SK-N-SH (cell line): ENCODE data around the gene MAPT. TPM values are rescaled to one million over a fixed set of nuclear protein-coding genes. Genes with fewer than 3 reads are reported as not detected.
A peak's percentile ranks its signal among the peaks of the same experiment; 100 is the strongest.

Experiments
- CTCF ChIA-PET: fragments of 300-600, 350-600 bp; formaldehyde crosslinking; extraction: SDS; loops from one replicate; lab custom pipeline; 2021; lab: Yijun Ruan, JAX
- POLR2A ChIA-PET: fragments of 350-600 bp; sonication (Branson Sonifier 250); formaldehyde crosslinking; extraction: SDS; loops from one replicate; lab custom pipeline; 2020; ENCODE audit warnings: antibody characterized with exemption, inconsistent platforms; lab: Yijun Ruan, JAX
- DNase-seq: peaks from one replicate; pipeline ENCODE4 v3.0.0; 2012
- H2AFZ ChIP-seq: fragments of 200-600 bp; sonication (generic); 2 replicates; pipeline ENCODE4 v1.8.1; 2016; ENCODE audit warnings: antibody characterized with exemption, mild to moderate bottlenecking, low read depth
- H3F3A ChIP-seq: fragments of 200-600 bp; sonication (generic); replicated peaks from 2 replicates; pipeline ENCODE3; 2016; ENCODE audit warnings: antibody characterized with exemption, mild to moderate bottlenecking; ENCODE audit not compliant: insufficient read depth
- H3K27ac ChIP-seq, 2 experiments: fragments of 200-500 bp in 1 of 2; fragments of 200-600 bp in 1 of 2; sonication (Bioruptor generic) in 1 of 2; sonication (generic), shearing (Covaris generic) in 1 of 2; 2 replicates each; pipeline versions ENCODE4 v1.5.1 to v1.6.1; 2014 to 2016; ENCODE audit warnings: low read depth in 2 of 2, inconsistent platforms in 1 of 2, low read length in 1 of 2, mild to moderate bottlenecking in 1 of 2, mixed read lengths in 1 of 2
- H3K27me3 ChIP-seq: fragments of 200-600 bp; sonication (generic), shearing (Covaris generic); 2 replicates; pipeline ENCODE4 v1.6.1; 2016; ENCODE audit warnings: mixed run types; ENCODE audit not compliant: insufficient read depth
- H3K36me3 ChIP-seq, 2 experiments: fragments of 200-500 bp in 1 of 2; fragments of 200-600 bp in 1 of 2; sonication (Bioruptor generic) in 1 of 2; sonication (generic) in 1 of 2; replicated peaks in 1 of 2; 2 replicates each; pipeline versions ENCODE3 to v1.5.1; 2014 to 2016; ENCODE audit warnings: low read length in 1 of 2, mild to moderate bottlenecking in 1 of 2; ENCODE audit not compliant: insufficient read depth in 2 of 2, control insufficient read depth in 1 of 2
- H3K4me1 ChIP-seq, 2 experiments: fragments of 200-500 bp in 1 of 2; fragments of 200-600 bp in 1 of 2; sonication (Bioruptor generic) in 1 of 2; sonication (generic), shearing (Covaris generic) in 1 of 2; 2 replicates each; pipeline versions ENCODE4 v1.5.1 to v1.6.1; 2014 to 2016; ENCODE audit warnings: low read depth in 1 of 2, low read length in 1 of 2, mixed run types in 1 of 2; ENCODE audit not compliant: insufficient read depth in 2 of 2, control insufficient read depth in 1 of 2
- H3K4me2 ChIP-seq: fragments of 200-600 bp; sonication (generic), shearing (Covaris generic); 2 replicates; pipeline ENCODE4 v1.6.1; 2017; ENCODE audit warnings: mixed run types
- H3K4me3 ChIP-seq, 2 experiments: fragments of 200-500 bp in 1 of 2; fragments of 200-600 bp in 1 of 2; sonication (Bioruptor generic) in 1 of 2; sonication (generic), shearing (Covaris generic) in 1 of 2; 2 replicates each; pipeline versions ENCODE4 v1.5.1 to v1.8.1; 2014 to 2016; ENCODE audit warnings: low read depth in 2 of 2, inconsistent platforms in 1 of 2, low read length in 1 of 2, mild to moderate bottlenecking in 1 of 2, mixed read lengths in 1 of 2, moderate library complexity in 1 of 2
- H3K79me2 ChIP-seq: fragments of 200-600 bp; sonication (generic); 2 replicates; pipeline ENCODE4 v1.8.1; 2017; ENCODE audit warnings: mild to moderate bottlenecking; ENCODE audit not compliant: insufficient read depth
- H3K9ac ChIP-seq: fragments of 200-600 bp; sonication (generic); 2 replicates; pipeline ENCODE4 v1.6.1; 2017; ENCODE audit warnings: mixed run types
- H3K9me2 ChIP-seq: fragments of 200-600 bp; sonication (generic); 2 replicates; pipeline ENCODE4 v1.6.1; 2017; ENCODE audit warnings: mixed run types
- H3K9me3 ChIP-seq: fragments of 200-600 bp; sonication (generic); 2 replicates; pipeline ENCODE4 v1.6.1; 2017; ENCODE audit warnings: mixed run types, mild to moderate bottlenecking, moderate library complexity
- H4K20me1 ChIP-seq: fragments of 200-600 bp; sonication (generic); 2 replicates; pipeline ENCODE4 v1.6.1; 2017; ENCODE audit warnings: mild to moderate bottlenecking, mixed run types; ENCODE audit not compliant: insufficient read depth
- CHD2 ChIP-seq: fragments of 150-350 bp; IDR thresholded peaks from 2 replicates; pipeline ENCODE4 v1.6.1; 2018; ENCODE audit warnings: low read length; ENCODE audit not compliant: partially characterized antibody
- ELF1 ChIP-seq: IDR thresholded peaks from 2 replicates; pipeline ENCODE4 v1.4.0; 2012
- FOSL2 ChIP-seq: IDR thresholded peaks from 2 replicates; pipeline ENCODE4 v1.4.0; 2012; ENCODE audit warnings: low read depth, mild to moderate bottlenecking, moderate library complexity, borderline replicate concordance
- MAX ChIP-seq: IDR thresholded peaks from 2 replicates; pipeline ENCODE4 v1.4.0; 2012; ENCODE audit warnings: low read depth
- MEF2A ChIP-seq: IDR thresholded peaks from 2 replicates; pipeline ENCODE4 v1.4.0; 2012; ENCODE audit warnings: low read depth, borderline replicate concordance
- MXI1 ChIP-seq: IDR thresholded peaks from 2 replicates; pipeline ENCODE4 v1.6.1; 2012; ENCODE audit warnings: mild to moderate bottlenecking, low read depth, low read length, improper control_type of control experiment
- POLR2AphosphoS5 ChIP-seq: IDR thresholded peaks from 2 replicates; pipeline ENCODE4 v1.6.1; 2012; ENCODE audit warnings: low read depth, low read length
- RCOR1 ChIP-seq: fragments of 150-350 bp; IDR thresholded peaks from 2 replicates; pipeline ENCODE4 v1.6.1; 2017; ENCODE audit warnings: antibody characterized with exemption, low read length
- RFX5 ChIP-seq: IDR thresholded peaks from 2 replicates; pipeline ENCODE4 v1.6.1; 2012; ENCODE audit warnings: mild to moderate bottlenecking, improper control_type of control experiment, low read length
- TAF1 ChIP-seq: IDR thresholded peaks from 2 replicates; pipeline ENCODE4 v1.6.1; 2012; ENCODE audit warnings: low read depth, mild to moderate bottlenecking, low read length, moderate library complexity, borderline replicate concordance
- WGBS: methylation state at CpG from one replicate; pipeline ENCODE4 v1.1.6; 2017; ENCODE audit warnings: low lambda C conversion rate; 5-methylcytosine and 5-hydroxymethylcytosine counted together
- polyA plus RNA-seq, 3 experiments: library from polyadenylated mRNA; depleted of rRNA; stranded (reverse); fragments of >200 nt; gene quantifications; 2 replicates each; pipeline ENCODE4 v1.2.3, GENCODE V29; 2012
- TF ChIP-seq, protein P1 (sequence below): fragments of 150-350 bp; IDR thresholded peaks from 2 replicates; pipeline ENCODE4 v1.6.1; 2017; ENCODE audit warnings: antibody characterized with exemption, low read length, low read depth, borderline replicate concordance

The MAPT gene
- polyA plus RNA-seq, 1 of the 3 experiments (the other 2 are of a cell fraction), result 0.74 TPM

GRCh38 chr17:45895304-45895968, 1.1 kb downstream of the MAPT start:
- peak overlapping the region in 1 of 2 experiments; percentile 17; a peak in 1 of 4 replicates for H3K27ac ChIP-seq
- TF ChIP-seq MXI1 (peak; percentile 79), POLR2AphosphoS5 (no peak)
- H3K9me2 ChIP-seq, result no peaks in the 10 kb centered on the region
- H3K4me1 ChIP-seq, result peaks cover 0 to 19% of the 10 kb centered on the region in 2 experiments; a peak in 1 of 4 replicates
- no peaks in the 10 kb centered on the region for H3K9me3 ChIP-seq
- peak overlapping the region; percentile 77 to 92 for H3K4me3 ChIP-seq
- H3K79me2 ChIP-seq, result no peaks in the 10 kb centered on the region
- 2% methylated on average over 47 of the region's 63 CpGs for WGBS
- POLR2A ChIA-PET, result no interaction called here
- peak overlapping the region; percentile 99; the same call in 1 of the 2 replicates for H2AFZ ChIP-seq
- H3K9ac ChIP-seq, result no peak overlapping the region
- peaks cover 6% of the 10 kb centered on the region for H3F3A ChIP-seq
- CTCF ChIA-PET, result interaction anchor here (0.9 to 3.9 kb wide), 9 partner anchors 11 to 87 kb away, joined by 3 to 34 read pairs (median 5); no protein-coding TSS in a partner anchor
- H4K20me1 ChIP-seq, result no peaks in the 10 kb centered on the region
- H3K36me3 ChIP-seq, result no peaks in the 10 kb centered on the region
- peak overlapping the region; percentile 100 for H3K4me2 ChIP-seq
- DNase-seq, result peak; percentile 91
- peaks cover 55% of the 10 kb centered on the region for H3K27me3 ChIP-seq

DNA sequence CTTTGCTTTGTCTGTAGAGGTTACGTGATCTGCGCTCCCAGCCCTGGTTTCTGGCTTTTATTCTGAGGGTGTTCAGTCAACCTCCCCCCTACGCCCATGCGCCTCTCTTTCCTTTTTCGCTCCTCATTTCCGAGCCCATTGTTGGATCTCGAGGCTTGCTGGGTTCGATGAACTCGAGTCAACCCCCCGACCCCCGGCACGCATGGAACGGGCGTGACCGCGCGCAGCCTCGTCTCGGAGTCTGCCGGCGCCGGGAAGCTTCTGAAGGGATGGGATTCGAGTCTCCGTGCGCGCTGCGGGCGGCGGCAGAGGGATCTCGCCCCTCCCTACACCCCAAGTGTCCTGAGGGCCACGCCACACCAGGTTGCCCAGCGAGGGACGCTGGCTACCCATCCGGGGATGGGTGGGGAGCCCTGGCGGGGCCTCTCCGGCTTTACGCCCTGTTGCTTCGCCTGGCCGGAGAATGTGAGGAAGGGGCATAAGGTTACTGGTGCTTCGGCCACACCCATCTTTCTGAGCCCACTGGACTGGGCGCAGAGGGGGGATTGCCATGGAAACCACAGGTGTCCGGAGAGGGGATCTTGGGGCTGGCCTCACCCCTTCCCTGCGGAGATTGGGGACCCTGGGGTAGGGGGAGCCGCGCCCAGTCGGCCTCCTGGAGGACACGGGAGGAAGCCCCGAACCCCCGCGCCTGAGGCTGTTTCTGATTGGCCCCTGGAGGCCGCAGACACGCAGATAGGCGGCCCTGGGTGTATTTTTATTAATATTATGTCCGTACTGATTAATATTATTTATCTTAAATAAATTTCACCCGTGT, 1.8 kb downstream of the MAPT start:
- peak overlapping the region; percentile 77 to 92 for H3K4me3 ChIP-seq
- TF ChIP-seq MXI1, result no peak
- no peak for TF ChIP-seq CHD2
- TF ChIP-seq, protein P1, sequence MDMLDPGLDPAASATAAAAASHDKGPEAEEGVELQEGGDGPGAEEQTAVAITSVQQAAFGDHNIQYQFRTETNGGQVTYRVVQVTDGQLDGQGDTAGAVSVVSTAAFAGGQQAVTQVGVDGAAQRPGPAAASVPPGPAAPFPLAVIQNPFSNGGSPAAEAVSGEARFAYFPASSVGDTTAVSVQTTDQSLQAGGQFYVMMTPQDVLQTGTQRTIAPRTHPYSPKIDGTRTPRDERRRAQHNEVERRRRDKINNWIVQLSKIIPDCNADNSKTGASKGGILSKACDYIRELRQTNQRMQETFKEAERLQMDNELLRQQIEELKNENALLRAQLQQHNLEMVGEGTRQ, result no peak
- TF ChIP-seq RFX5, result no peak
- TF ChIP-seq FOSL2, result no peak
- no peak for TF ChIP-seq POLR2AphosphoS5
- no peak for TF ChIP-seq MAX
- TF ChIP-seq MEF2A, result no peak
- no peak for TF ChIP-seq RCOR1
- TF ChIP-seq ELF1, result no peak
- no peak for TF ChIP-seq TAF1
- H3F3A ChIP-seq, result peaks cover 6% of the 10 kb centered on the region
- whole genome bisulfite sequencing, result 11% methylated on average over 37 of the region's 55 CpGs
- no peak overlapping the region for H2AFZ ChIP-seq
- no peak overlapping the region for H3K9ac ChIP-seq
- H3K9me2 ChIP-seq, result no peaks in the 10 kb centered on the region
- no peaks in the 10 kb centered on the region for H4K20me1 ChIP-seq
- H3K4me2 ChIP-seq, result peak overlapping the region; percentile 100
- peak; percentile 64 for DNase-seq
- H3K36me3 ChIP-seq, result no peaks in the 10 kb centered on the region
- peaks cover 0 to 19% of the 10 kb centered on the region in 2 experiments; a peak in 1 of 4 replicates for H3K4me1 ChIP-seq
- H3K27me3 ChIP-seq, result peaks cover 62% of the 10 kb centered on the region
- no peaks in the 10 kb centered on the region for H3K79me2 ChIP-seq
- CTCF ChIA-PET, result interaction anchor here (1.7 kb wide), 1 partner anchor 12 kb away, joined by 6 read pairs; no protein-coding TSS in a partner anchor
- peak overlapping the region in 1 of 2 experiments; percentile 17; a peak in 1 of 4 replicates for H3K27ac ChIP-seq
- POLR2A ChIA-PET, result no interaction called here
- H3K9me3 ChIP-seq, result no peaks in the 10 kb centered on the region
